Measurements from ENCODE around the gene CYP39A1.

Gene CYP39A1

DNA sequence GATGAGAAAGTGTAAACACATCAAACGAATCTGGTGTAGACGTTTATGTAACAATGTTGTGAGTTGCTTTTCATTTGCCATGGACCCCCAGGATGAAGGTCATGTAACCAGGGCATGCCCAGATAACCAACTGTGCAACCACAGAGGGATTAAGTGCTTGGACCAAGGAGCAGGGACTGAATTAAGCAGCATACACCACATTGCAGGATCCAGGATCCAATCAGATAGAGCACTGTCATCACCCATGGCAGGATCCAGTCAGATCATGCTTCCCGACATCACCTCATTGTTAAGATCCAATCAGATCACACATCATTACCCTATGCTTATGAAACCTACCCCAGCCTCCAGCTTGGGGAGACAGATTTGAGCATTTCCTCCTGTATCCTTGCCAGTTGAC, 87.1 kb downstream of the CYP39A1 start:
- DNase-seq (ENCODE audit: low read depth, low spot score) = no peak
- in situ Hi-C loops (cut with HindIII; ENCODE audit: low sequenced_read_pairs) = no loop called here
- TF ChIP-seq, protein P1, sequence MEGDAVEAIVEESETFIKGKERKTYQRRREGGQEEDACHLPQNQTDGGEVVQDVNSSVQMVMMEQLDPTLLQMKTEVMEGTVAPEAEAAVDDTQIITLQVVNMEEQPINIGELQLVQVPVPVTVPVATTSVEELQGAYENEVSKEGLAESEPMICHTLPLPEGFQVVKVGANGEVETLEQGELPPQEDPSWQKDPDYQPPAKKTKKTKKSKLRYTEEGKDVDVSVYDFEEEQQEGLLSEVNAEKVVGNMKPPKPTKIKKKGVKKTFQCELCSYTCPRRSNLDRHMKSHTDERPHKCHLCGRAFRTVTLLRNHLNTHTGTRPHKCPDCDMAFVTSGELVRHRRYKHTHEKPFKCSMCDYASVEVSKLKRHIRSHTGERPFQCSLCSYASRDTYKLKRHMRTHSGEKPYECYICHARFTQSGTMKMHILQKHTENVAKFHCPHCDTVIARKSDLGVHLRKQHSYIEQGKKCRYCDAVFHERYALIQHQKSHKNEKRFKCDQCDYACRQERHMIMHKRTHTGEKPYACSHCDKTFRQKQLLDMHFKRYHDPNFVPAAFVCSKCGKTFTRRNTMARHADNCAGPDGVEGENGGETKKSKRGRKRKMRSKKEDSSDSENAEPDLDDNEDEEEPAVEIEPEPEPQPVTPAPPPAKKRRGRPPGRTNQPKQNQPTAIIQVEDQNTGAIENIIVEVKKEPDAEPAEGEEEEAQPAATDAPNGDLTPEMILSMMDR (IDR thresholded peaks at IDR 0.05; ENCODE audit: low read depth, low read length) = no peak

DNA sequence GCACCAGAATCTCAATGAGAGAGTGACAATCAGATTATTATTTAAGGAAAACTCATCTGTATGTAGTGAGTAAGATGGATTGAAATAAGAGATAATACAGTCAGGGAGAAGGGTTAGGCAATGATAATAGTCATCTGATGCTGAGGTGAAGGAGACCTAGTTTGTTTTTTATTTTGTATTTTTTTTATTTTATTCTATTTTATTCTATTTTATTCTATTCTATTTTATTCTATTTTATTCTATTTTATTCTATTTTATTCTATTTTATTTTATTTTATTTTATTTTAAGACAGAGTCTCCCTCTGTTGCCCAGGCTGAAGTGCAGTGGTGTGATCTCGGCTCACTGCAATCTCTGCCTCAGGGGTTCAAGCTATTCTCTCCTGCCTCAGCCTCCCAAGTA, 88.7 kb downstream of the CYP39A1 start:
- in situ Hi-C loops (cut with HindIII; ENCODE audit: low sequenced_read_pairs) = no loop called here
- TF ChIP-seq, protein P1 (IDR thresholded peaks at IDR 0.05; ENCODE audit: low read depth, low read length) = no peak
- no peak for DNase-seq (ENCODE audit: low read depth, low spot score)
- H3K4me3 ChIP-seq (ENCODE audit: low read depth, low read length) = no peak overlapping the region

More for the DNA sequence above, 87.1 kb downstream of the CYP39A1 start:
- H3K4me3 ChIP-seq (ENCODE audit: low read depth, low read length) = no peak overlapping the region

GRCh38 chr6:46556053-46556452, 96.6 kb downstream of the CYP39A1 start:
- TF ChIP-seq, protein P1 (IDR thresholded peaks at IDR 0.05; ENCODE audit: low read depth, low read length) = no peak
- DNase-seq (ENCODE audit: low read depth, low spot score) = no peak
- H3K4me3 ChIP-seq (ENCODE audit: low read depth, low read length) = no peak overlapping the region
- in situ Hi-C loops (cut with HindIII; ENCODE audit: low sequenced_read_pairs) = no loop called here

GRCh38 chr6:46555129-46555528, 97.5 kb downstream of the CYP39A1 start:
- DNase-seq (ENCODE audit: low read depth, low spot score) = no peak
- TF ChIP-seq, protein P1 (IDR thresholded peaks at IDR 0.05; ENCODE audit: low read depth, low read length) = no peak

GRCh38 chr6:46549155-46549554, 103.5 kb downstream of the CYP39A1 start:
- TF ChIP-seq, protein P1 (IDR thresholded peaks at IDR 0.05; ENCODE audit: low read depth, low read length) = no peak
- in situ Hi-C loops (cut with HindIII; ENCODE audit: low sequenced_read_pairs) = no loop called here
- DNase-seq (ENCODE audit: low read depth, low spot score) = peak; percentile 6
- H3K4me3 ChIP-seq (ENCODE audit: low read depth, low read length) = no peak overlapping the region

More at GRCh38 chr6:46555129-46555528, 97.5 kb downstream of the CYP39A1 start:
- H3K4me3 ChIP-seq (ENCODE audit: low read depth, low read length) = no peak overlapping the region
- in situ Hi-C loops (cut with HindIII; ENCODE audit: low sequenced_read_pairs) = no loop called here

GRCh38 chr6:46541556-46541955, 111.1 kb downstream of the CYP39A1 start:
- no peak for DNase-seq (ENCODE audit: low read depth, low spot score)
- no peak overlapping the region for H3K4me3 ChIP-seq (ENCODE audit: low read depth, low read length)
- TF ChIP-seq, protein P1 (IDR thresholded peaks at IDR 0.05; ENCODE audit: low read depth, low read length) = no peak
- in situ Hi-C loops (cut with HindIII; ENCODE audit: low sequenced_read_pairs) = no loop called here

- no peak overlapping the region for H3K4me3 ChIP-seq (ENCODE audit: low read depth, low read length)
- in situ Hi-C loops (cut with HindIII; ENCODE audit: low sequenced_read_pairs) = no loop called here
- TF ChIP-seq, protein P1 (IDR thresholded peaks at IDR 0.05; ENCODE audit: low read depth, low read length) = no peak
- no peak for DNase-seq (ENCODE audit: low read depth, low spot score)
These were observed 112.8 kb downstream of the CYP39A1 start for GRCh38 chr6:46539866-46540265.
